CD1c-positive myeloid dendritic cell (primary cell): ENCODE results near the gene GNAO1.

ENCODE experiments used
- DNase-seq: peaks from one replicate; pipeline ENCODE4 v3.0.0-alpha.2; 2016; ENCODE audit errors: extremely low spot score

The GNAO1 gene

GRCh38 chr16:56265184-56265583, 73.9 kb downstream of the GNAO1 start:
- DNase-seq = no peak

GRCh38 chr16:56265746-56266145, 74.5 kb downstream of the GNAO1 start:
- no peak for DNase-seq

DNA sequence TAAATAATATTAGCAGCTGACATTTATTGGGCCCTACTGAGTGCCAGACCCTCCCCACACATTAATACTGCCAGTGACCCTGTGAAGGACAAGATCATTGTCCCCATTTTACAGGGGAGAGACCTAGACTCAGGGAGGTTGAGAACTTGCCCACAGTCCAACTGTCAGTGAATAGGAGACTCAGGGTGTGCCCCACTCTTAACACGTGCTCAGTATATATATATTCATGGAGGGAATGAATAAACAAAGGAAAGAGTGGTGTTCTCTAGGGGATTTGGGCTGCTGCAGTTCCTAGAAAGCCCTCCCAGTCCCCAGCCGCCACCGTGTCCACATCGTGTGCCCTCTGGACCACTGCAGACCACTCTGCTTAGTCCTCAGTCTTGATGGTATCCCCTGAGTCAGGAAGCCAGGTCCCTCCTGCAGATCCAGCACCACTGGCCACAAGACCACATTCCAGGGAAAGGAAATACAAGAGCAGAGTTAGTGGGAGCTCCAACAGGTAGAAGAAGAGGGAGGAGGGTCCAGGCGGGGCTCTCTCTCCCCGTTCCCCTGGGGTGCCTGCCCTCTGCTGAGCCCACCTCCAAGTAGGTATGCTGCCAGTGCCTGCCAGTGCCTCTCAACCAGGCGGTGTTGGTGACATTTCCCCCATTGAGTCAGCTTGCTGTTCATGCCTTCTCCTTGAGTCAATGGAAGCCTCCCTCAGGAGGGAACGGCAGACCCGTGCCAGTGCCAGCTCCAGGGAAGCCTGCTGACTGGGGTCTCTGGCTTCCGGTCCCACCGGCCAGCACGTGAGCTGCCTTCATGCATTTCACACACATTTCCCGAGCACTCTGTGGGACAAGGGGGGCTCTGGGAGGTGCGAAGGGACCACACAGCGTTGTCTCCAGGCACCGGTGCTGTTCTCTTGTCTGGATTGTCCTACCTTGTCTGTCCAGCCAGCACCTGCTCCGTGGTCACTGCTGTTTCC, 75.6 kb downstream of the GNAO1 start:
- no peak for DNase-seq

- DNase-seq = no peak
Observed at GRCh38 chr16:56267888-56268287, 76.6 kb downstream of the GNAO1 start.

- DNase-seq = no peak
Observed at GRCh38 chr16:56268799-56269198, 77.5 kb downstream of the GNAO1 start.

DNA sequence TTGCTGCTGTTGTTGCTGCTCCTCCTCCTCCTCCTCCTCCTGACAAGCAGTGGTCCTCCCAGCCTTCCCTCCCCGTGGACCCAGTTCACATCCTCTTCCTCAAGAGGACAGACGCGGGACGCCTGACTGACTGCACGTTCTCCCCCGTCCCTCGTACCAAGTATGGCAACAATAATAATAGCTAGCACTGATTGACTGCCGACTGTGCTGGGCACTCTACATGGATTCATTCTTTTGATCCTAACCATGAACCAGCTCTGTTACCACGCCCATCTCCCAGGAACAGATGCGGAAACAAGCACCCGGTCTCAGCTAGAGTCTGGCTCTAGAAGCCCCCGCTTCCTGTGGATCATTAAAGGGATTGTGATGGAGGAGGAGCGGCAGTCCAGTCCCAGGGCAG, 78.0 kb downstream of the GNAO1 start:
- no peak for DNase-seq

DNA sequence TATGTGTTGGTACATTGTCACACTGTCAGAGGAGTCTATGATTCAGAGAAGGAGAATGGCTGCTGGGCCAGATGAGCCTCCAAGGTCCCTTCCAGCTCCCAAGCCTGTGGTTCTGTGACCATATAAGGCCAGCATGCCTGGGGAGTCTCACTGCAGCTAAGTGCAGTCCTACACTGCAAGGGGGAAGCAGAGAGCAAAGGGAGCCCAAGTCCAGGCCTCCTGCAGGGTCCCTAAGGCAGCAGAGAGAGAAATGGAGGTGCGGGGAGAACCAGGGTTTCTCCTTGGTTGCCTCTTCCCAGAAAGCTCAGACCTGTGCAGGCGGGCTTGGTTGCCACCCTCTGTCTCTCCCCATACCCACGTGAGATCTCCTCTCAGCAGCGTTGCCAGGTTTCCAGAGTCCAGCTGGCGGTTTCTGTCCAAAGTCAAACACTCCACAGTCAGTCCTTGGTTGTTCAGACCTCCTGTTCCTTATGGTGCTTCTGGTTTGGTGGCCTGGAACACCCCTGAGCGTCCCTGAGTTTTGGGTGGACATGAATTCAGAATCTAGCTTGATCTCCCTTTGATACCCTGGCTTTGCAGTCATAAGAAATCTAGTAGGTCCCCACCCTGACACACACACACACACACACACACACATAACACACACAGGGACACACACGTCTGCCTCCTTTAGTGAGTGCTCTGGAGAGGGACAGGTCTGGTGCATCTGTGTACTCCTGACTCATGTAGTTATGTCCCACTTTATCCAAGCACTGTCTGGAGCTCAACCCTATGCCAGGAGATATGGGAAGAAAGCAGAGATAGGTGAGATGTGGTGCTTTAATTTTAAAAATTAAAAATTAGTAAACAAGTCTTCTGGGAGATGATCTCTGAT, 78.8 kb downstream of the GNAO1 start:
- no peak for DNase-seq

GRCh38 chr16:56270828-56271227, 79.5 kb downstream of the GNAO1 start:
- no peak for DNase-seq

GRCh38 chr16:56272583-56272894, 81.2 kb downstream of the GNAO1 start:
- DNase-seq = no peak

GRCh38 chr16:56273615-56274014, 82.3 kb downstream of the GNAO1 start:
- DNase-seq = no peak

GRCh38 chr16:56274369-56274768, 83.1 kb downstream of the GNAO1 start:
- DNase-seq = no peak

GRCh38 chr16:56275076-56275475, 83.8 kb downstream of the GNAO1 start:
- no peak for DNase-seq

GRCh38 chr16:56275801-56276200, 84.5 kb downstream of the GNAO1 start:
- DNase-seq = no peak

DNA sequence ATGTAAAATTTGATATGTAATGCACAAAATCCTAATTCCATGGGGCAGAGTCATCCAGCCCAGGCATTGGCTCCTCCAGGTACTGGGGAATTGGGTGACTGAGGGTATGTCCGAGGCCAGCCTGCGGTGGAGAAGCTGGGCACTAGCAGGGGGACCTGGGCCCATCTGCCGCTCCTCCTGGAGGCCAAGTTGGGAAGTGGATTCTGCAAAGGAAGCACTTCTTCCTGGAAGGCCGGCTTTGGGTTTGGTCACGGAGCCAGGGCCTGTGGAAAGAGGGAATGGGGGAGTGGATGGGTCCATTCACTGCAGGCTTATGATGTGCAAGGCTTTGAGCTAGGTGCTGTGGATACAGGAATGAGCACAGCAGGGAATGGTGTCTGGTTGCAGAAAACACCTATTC, 85.8 kb downstream of the GNAO1 start:
- DNase-seq = no peak

- DNase-seq = no peak
Observed at GRCh38 chr16:56278196-56278855, 87.0 kb downstream of the GNAO1 start.

DNA sequence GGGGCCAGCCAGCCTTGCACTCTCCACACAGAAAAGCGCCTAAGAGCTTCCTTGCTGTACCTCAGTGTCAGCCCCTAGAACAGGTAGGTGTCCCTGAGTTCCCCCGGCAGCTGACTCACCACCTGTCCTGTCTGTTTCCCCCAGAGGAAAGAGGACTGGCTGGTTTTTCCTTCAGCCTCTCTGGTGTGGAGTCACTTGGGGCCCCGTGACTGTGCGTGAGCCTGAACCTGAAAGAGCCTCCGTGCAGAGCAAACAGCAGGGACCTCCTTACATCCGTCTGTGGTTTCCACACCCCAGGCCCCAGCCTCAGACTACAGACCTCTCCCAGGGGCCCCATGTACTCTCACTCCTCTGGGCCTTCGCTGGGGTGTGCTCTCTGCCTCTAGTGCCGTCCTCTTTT, 87.8 kb downstream of the GNAO1 start:
- DNase-seq = no peak

DNA sequence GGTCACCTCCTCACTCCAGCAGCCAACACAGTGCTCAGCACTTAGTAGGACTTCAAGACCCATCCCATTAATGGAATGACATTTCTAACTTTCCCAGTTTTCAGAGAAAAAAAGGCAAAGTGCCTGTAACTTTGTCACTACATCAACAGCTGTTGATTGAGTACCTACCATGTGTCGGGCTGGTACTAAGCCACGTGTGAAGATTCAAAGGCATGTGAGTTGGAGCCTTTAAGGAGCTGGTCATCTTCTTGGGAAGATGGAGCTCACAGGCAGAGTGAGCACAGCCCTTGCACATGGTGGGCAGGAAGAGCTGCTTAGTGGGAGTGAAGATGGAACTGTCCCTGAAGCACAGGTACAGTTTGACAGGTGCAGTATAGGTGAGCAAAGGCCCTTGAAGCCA, 88.6 kb downstream of the GNAO1 start:
- no peak for DNase-seq

DNA sequence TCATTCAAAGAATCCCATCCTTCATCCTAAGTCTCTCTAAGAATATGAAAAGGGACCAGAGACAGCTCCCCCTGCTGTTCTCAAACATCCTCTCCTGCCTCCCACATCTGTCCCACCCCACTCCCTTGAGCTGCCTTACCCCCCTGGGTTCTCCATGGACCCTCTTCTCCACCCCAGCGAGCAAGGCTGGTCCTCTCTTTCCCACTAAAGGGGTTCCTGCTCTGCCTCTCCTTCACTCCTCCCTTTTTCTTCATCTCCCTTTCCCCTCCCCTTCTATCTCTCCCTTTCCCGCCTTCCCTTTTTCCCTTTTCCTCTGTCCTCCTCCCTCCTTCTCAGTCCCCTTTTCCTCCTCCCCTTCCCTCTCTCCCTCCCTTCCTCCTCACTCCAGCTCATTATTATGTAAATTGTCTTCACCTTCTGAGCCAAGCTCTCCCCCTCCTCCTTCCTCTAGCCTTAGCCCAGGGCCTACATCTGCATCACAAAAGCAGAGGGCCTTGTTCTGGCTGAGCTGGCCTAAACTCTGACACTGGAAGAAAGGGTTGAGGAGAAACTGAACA, 90.0 kb downstream of the GNAO1 start:
- no peak for DNase-seq

GRCh38 chr16:56282451-56282850, 91.2 kb downstream of the GNAO1 start:
- DNase-seq = peak; percentile 55

DNA sequence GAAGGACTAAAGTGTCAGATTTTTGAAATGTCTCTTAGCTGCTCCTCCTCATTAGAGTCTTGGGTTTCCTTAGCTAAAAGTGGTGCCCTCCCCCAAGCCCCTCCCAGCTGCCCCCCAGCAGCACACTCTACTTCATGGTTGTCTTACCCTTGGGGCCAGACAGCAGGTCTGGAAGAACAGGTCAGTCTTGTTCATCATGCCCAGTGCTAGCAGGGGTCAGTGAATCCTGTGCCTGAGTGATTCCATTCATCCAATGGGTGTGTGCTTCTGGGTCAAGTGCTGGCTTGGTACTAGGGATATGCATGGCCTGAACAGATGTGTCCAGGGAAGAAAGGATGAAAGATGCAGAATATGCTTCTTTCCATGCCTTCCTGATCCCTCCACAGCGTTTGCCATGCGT, 93.2 kb downstream of the GNAO1 start:
- no peak for DNase-seq

DNA sequence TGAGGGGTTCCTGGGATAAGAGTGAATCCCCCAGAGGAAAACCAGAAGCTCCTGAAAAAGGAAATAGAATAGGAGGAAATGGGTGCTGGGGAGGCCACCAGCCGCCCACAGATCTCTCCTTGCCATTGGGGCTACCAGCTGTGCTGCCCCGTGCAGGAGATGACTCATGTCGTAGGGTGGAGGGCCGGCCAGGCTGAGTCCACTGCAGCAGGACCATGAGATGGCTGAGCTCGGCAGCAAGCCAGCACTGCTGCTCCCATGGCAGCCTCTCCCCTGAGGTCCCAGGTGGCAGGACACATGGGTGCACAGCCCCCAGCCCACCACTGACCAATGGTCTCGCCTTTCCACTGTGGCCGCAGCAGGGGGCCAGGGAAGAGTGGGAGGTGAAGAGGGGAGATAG, 95.5 kb downstream of the GNAO1 start:
- peak; percentile 65 for DNase-seq

DNA sequence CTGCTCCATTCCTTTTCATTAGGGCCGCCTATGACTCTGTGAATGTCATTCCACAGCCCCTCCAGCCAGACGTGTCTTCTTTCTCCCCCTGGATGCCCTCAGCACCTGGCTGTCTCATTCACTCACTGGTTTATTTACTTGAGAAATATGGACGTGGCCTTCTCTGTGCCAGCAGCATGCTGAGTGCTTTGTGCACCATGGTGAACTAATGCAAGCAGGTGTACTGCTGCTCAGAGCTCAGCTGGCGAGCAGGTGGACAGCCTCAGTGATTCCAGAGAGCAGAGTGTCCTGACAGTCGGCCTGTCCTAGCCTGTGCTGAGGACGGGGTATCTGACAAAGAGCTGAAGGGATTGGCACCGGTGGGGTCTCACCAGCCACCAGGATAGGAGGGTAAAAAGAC, 96.7 kb downstream of the GNAO1 start:
- DNase-seq = no peak
